HG03064 (cell line): Measurements from ENCODE around the gene NIPAL3.
"Not testable (repeated sequence)": the region's sequence is repeated elsewhere in the genome, so short reads cannot be mapped to it uniquely, and the experiment has no call there.

ENCODE experiments used
- ATAC-seq: cut with Tn5 transposase; IDR thresholded peaks from one replicate; pipeline ENCODE4 v1.9.1; 2021; ENCODE audit warnings: low read depth; ENCODE audit not compliant: unreplicated experiment

NIPAL3 gene

GRCh38 chr1:24486331-24487065 lies 70.9 kb downstream of the NIPAL3 start:
- ATAC-seq = no peak

- no peak for ATAC-seq
These were observed 71.9 kb downstream of the NIPAL3 start for GRCh38 chr1:24487455-24487854.

GRCh38 chr1:24488159-24488558 lies 72.6 kb downstream of the NIPAL3 start:
- not testable (repeated sequence) for ATAC-seq

GRCh38 chr1:24489674-24490073 lies 74.1 kb downstream of the NIPAL3 start:
- no peak for ATAC-seq

GRCh38 chr1:24490101-24490781 lies 74.6 kb downstream of the NIPAL3 start:
- ATAC-seq = no peak

- no peak for ATAC-seq
These were observed 76.2 kb downstream of the NIPAL3 start for GRCh38 chr1:24491577-24492360.

GRCh38 chr1:24492935-24493334 lies 77.3 kb downstream of the NIPAL3 start:
- not testable (repeated sequence) for ATAC-seq

GRCh38 chr1:24493785-24494184 lies 78.2 kb downstream of the NIPAL3 start:
- ATAC-seq = no peak

- ATAC-seq = no peak
These were observed 83.0 kb downstream of the NIPAL3 start for GRCh38 chr1:24498589-24498988.

GRCh38 chr1:24500448-24501048 lies 84.9 kb downstream of the NIPAL3 start:
- ATAC-seq = no peak

- no peak for ATAC-seq
These were observed 85.9 kb downstream of the NIPAL3 start for GRCh38 chr1:24501371-24502064.

- no peak for ATAC-seq
These were observed 86.6 kb downstream of the NIPAL3 start for GRCh38 chr1:24502065-24502708.

- ATAC-seq = no peak
These were observed 87.1 kb downstream of the NIPAL3 start, which contains the start of gene RCAN3 for GRCh38 chr1:24502709-24503058. Gene RCAN3 (plus strand): TSS chr1:24502836. CDS start chr1:24514373, 11,537 bp downstream.

GRCh38 chr1:24503059-24503751 lies 87.6 kb downstream of the NIPAL3 start:
- no peak for ATAC-seq

- no peak for ATAC-seq
These were observed 88.4 kb downstream of the NIPAL3 start for GRCh38 chr1:24503870-24504523.

GRCh38 chr1:24504560-24504959 lies 89.0 kb downstream of the NIPAL3 start:
- no peak for ATAC-seq

GRCh38 chr1:24505816-24506215 lies 90.2 kb downstream of the NIPAL3 start:
- no peak for ATAC-seq

GRCh38 chr1:24506691-24507381 lies 91.2 kb downstream of the NIPAL3 start:
- ATAC-seq = no peak
